Midbrain (tissue), 1 donor: ENCODE results near the gene MIOX.
A peak's percentile ranks its signal among the peaks of the same experiment; 100 is the strongest.
"Not testable (repeated sequence)": the region's sequence is repeated elsewhere in the genome, so short reads cannot be mapped to it uniquely, and the experiment has no call there.

Source experiments
- DNase-seq: peaks from one replicate; lab custom pipeline; 2025; lab: John Stamatoyannopoulos, UW

Gene MIOX

GRCh38 chr22:50517495-50518260 is 31.0 kb downstream of the MIOX start:
- DNase-seq = no peak

GRCh38 chr22:50518606-50519005 is 31.9 kb downstream of the MIOX start:
- DNase-seq = no peak

- no peak for DNase-seq
These were observed 32.5 kb downstream of the MIOX start for GRCh38 chr22:50519151-50519550.

GRCh38 chr22:50520184-50520583 is 33.5 kb downstream of the MIOX start:
- DNase-seq = not testable (repeated sequence)

- no peak for DNase-seq
These were observed 34.3 kb downstream of the MIOX start for GRCh38 chr22:50520826-50521453.

- no peak for DNase-seq
These were observed 35.1 kb downstream of the MIOX start for GRCh38 chr22:50521710-50522109.

- no peak for DNase-seq
These were observed 35.6 kb downstream of the MIOX start for GRCh38 chr22:50522208-50522805.

GRCh38 chr22:50522806-50523438 is 36.3 kb downstream of the MIOX start:
- no peak for DNase-seq

GRCh38 chr22:50523458-50523805 is 36.8 kb downstream of the MIOX start:
- no peak for DNase-seq

- no peak for DNase-seq
These were observed 37.4 kb downstream of the MIOX start for GRCh38 chr22:50523806-50524675.

GRCh38 chr22:50524676-50525103 is 38.0 kb downstream of the MIOX start:
- no peak for DNase-seq

GRCh38 chr22:50525104-50525857 is 38.6 kb downstream of the MIOX start, which contains the start of gene SCO2:
TSS of gene SCO2 (minus strand) at chr22:50525598. CDS start at chr22:50524411, 1,187 bp downstream.
- peak; percentile 96 for DNase-seq

GRCh38 chr22:50525858-50526107 is 39.1 kb downstream of the MIOX start:
- no peak for DNase-seq

GRCh38 chr22:50526108-50526833 is 39.6 kb downstream of the MIOX start:
- peak; percentile 57 for DNase-seq

GRCh38 chr22:50526834-50527801 is 40.5 kb downstream of the MIOX start:
- DNase-seq = no peak

- no peak for DNase-seq
These were observed 41.4 kb downstream of the MIOX start for GRCh38 chr22:50527921-50528681.

GRCh38 chr22:50528682-50529415 is 42.2 kb downstream of the MIOX start:
- no peak for DNase-seq

GRCh38 chr22:50529416-50529896 is 42.8 kb downstream of the MIOX start:
- no peak for DNase-seq
